HG03521 (cell line): ENCODE results near the gene LRRC37A.
A peak's percentile ranks its signal among the peaks of the same experiment; 100 is the strongest.
"Not testable (repeated sequence)": the region's sequence is repeated elsewhere in the genome, so short reads cannot be mapped to it uniquely, and the experiment has no call there.

Source experiments
- ATAC-seq: cut with Tn5 transposase; IDR thresholded peaks from one replicate; pipeline ENCODE4 v1.9.1; 2021; ENCODE audit warnings: mild to moderate bottlenecking, moderate library complexity; ENCODE audit not compliant: unreplicated experiment

Gene LRRC37A

DNA sequence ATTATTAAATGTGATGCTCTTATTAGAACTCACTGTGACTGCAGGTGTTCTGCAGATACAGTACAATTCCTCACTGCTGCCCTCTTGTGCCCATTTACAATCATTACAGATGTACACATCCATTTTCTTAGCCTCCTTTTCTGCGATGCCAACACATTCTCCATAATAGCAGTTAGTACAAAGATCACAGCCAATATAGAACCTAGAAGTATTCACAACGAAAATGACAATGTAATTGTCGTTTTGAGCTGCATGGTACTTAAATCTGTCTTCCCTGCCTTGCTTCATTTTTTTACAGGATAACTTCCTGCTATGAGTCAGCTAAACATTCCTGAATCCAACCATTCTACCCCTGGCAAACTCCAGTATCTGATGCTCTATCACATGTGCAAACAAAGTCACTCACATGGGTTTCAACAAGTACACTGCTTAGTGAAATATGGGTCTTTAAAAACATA is 8.1 kb upstream of the LRRC37A start:
- not testable (repeated sequence) for ATAC-seq

DNA sequence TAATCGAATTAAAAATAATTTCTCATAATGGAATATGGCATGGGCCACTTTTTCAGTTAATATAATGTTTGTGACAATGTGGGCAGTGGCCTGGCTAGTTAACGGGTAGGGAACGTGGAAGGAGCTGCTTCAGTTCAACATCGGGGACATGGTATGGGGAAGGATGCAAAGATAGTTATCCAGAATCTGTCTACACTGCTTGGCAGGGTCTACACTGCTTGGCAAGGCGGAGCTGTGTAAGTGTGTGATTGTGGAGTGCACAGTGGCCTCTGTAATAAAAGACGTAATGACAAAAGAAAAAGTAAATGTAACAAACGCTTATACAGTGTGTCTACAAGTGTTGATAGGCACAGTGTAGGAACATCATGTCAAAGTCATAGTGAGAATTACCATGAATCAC is 7.3 kb upstream of the LRRC37A start:
- ATAC-seq: not testable (repeated sequence)

DNA sequence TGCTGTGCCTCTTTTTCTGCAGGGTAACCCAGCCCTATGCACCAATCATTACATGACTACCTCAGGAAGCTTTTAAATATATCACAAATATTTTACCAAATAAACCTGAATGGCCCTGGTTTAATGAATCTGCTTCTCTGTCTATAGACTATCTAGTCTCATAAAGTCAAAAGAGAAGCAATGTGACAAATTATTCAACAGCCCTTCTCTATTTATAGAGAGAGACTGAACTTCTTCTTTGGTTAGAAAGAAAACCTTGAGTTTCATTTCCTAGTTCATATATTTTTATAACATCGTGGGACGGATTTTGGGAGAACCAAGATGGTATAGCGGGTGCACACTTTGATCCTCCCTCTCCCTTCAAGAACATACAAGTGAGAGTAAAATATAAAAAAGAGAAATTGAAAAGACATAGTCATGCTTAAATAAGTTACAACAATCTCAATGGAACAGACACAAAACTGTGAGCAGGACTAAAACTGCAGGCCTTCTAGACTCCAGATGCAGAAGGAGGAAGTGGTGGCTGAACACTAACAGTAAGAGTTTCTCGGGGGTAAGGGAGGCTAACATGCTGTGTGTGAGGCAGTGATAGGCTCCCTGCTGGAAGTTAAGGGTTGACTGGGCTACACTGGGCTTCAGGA is 3.9 kb upstream of the LRRC37A start:
- peak; percentile 75 for ATAC-seq

DNA sequence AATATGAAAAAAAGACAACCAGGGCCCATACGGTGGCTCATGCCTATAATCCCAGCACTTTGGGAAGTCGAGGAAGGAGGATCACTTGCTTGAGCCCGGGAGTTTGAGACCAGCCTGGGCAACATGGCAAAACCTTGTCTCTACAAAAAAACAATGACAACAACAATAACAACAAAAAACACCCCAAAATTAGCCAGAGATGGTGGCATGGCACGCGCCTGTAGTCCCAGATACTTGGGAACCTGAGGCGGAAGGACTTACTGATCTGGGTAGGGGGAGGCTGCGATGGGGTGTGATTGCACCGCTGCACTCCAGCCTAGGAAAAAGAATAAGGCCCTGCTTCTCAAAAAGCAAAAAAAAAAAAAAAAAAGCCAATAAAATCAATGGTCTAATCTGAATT is 3.3 kb upstream of the LRRC37A start:
- ATAC-seq: not testable (repeated sequence)

DNA sequence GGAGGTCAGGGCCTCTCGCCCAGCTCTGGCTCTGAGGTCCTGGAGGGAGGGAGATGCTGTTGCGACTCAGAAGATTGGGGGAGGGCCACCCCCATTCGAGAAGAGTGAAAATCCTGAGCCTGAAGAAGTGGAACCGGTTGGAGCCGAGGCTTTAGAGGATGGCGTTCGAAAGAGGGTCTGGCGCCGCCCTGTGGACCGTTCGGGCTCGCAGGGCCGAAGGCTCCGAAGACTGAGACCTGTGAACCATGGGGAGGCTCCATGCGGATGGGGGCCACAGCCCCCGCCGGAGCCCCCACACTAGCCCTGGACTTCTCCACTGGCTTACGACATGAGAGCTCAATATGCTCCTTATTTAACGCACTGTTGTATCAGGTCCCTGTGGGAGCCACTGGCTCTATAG is 46.3 kb downstream of the LRRC37A start:
- not testable (repeated sequence) for ATAC-seq

DNA sequence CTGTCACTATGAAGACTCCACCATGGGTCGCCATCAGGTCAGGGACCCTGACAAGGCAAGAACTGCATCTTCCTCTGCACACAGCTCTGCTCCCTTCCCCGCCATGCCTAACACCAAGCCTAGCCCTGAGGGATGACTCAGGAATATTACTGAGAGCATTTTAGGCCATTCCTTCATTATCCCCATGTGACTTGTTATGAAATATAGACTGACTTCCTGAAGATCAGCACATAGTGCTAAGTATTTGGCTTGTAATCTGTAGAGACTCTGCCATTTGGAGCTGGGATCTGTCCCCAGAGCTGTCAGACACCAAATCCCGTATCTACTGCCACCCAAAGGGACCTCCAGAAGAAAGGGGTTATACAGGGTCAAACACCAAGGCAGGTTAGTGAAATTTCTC is 47.2 kb downstream of the LRRC37A start:
- not testable (repeated sequence) for ATAC-seq

DNA sequence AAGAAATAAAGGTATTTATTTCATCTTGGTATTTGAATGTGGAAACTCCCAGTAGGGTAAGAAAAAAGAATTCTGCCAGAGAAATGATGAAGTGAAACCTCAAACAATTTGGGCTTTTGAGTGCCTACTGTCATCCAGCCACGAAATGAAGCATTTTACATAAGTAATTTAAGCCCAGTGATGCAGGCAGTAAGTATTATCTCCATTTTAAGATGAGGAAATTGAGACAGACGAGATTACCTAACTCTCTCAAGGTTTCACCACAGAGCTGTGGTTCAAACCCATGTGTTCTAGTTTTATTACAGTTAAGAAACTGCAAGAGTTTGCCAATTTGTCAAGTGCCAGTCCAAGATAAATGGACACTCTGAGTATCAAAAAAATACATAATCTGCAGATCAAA is 53.4 kb downstream of the LRRC37A start:
- not testable (repeated sequence) for ATAC-seq

DNA sequence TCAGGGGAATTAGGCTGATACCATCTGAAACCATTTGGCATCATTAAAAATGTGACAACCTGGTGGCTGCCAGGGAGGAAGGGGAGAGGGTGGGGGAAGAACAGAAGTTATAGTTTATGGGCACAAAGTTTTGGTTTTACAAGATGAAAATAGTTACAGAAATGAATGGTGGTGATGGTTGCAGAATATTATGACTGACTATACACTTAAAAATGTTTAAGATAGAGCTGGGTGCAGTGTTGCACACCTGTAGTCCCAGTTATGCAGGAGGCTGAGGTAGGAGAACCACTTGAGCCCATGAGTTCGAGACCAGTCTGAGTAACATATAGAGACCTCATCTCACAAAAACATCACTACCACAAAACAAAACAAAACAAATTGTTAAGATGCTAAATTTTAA is 54.1 kb downstream of the LRRC37A start:
- not testable (repeated sequence) for ATAC-seq

DNA sequence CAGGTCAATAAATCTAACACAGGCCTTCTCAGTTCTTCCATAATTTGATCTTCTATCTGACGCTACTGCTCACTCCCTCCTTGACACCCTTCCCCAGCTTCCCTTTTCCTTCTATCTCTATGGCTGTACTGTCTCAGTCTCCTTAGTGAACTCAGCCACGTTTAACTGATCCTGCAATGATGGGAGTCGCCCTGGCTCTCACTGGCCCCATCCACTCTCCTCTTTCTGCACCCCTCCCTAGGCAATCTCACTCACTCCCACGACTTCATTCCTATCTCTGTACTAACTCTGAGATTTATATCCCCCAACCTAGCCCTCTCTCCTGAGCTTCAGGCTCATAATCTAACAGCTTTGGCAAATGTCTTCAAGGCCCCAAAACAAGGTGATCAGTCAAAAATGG is 58.9 kb downstream of the LRRC37A start:
- not testable (repeated sequence) for ATAC-seq

DNA sequence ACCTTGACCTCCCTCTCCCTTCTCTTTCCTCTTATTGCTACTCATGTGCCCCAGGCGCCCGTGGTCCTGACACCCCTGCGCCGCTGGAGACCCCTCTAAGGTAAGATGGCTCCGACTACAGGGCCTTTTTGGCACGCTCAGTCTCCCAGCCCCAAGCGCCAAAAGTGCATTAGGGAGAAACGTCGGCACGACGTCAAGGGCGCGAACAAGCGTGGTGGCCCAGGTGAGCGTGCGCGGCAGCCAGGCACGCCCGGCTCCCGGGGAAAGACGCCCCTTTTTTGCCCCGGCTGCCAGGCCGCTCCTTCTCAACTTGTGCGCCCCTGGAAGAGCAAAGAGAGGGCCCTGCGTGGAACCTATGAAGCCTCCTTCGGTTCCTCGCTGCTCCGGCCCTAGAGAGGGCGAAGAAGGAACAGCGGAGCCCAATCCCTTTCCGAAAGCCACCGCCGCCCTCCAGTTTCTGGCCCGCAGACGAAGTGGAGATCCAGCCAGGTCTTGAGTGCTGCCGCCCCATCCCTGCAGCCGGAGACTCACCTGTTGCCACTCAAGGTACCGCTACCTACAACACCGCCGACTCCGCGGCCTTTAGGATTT is 66.3 kb downstream of the LRRC37A start:
- ATAC-seq: peak; percentile 26

DNA sequence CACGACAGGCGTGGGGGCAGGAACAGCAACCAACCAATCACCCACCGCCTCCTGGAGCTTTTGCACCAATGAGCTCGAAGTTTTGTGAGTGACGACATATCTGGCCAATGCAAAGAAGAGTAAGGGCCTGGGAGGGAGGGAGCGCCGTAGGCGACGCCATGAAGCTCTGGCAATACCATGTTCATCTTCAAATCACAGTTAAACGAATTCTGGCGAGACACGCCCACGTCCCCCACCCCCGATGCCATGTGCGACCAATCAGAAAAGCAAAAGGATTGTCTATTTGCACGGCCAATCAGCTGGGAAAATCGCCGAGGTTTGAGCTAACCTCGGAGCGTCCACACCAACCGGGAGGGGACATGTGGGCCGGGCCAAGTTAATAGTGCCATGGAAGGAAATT is 66.8 kb downstream of the LRRC37A start, which contains the start of gene ARL17B:
ARL17B (minus strand) TSS at position 12 of the 400 bp plus-strand sequence. CDS start 3,369 bp downstream, outside the sequence.
- peak; percentile 97 for ATAC-seq

DNA sequence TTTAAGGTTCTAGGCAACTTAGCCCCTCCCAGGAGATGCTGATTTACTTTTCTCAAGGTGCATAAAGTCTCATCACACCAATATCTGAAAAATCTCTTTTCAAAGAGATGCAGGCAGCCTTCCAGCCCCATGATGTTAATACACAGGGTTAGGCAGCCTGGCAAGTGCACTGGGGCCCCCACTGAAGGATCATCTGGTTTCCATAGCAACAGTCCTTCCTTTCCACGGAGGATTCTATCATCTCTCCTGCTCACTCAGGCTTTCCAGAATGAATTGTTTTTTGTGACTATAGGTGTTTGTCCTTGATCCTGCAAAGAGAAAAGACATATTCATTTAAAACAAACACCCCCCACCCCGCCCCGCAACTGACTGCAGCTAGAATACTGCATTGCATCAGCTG is 72.6 kb downstream of the LRRC37A start:
- not testable (repeated sequence) for ATAC-seq

DNA sequence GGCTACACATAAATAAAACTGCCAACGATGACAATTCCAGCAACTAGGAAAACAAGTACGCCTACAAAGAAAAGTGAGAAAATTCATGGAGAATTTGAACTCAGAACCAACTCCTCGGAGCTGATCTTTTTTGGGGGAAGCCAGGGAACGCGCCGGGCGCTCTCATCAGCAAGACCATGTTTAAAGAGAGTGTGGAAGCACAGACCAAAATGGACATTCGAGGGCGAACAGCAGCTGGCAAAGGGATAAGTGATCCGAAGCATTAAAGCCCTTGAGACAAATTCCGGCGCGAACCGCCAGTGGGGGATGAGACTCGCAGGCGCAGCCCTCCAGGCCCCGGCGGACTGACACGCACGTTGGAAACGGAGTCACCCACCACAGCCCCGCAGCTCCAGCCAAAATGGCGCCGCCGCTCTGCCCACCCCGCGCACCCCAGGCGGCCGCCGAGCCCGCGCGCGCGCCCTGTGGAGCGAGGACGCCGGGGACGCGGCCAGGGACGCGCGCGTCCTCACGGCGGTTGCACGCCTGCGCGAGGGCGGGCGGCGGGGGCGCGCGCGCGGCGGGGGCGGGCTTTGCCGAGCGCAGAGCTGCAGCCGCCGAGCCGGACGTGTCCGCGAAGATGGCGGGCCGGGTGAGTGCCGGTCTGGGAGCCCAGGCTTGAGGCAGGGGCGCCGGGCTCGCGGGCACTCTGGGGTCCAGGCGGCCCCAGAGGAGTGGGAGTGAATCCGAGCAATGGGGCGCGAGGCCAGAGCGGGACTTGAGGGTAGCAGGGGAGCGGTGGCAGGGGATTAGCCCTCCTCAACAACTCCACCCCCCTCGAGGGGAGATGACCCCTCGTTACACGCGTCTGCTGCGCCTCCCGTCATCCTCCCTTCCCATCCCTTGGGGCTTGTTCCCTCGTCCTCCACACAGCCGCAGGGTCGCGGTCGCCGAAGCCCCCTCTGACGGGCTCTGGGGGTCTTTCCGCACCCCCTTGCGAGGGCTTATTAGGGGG is 77.6 kb downstream of the LRRC37A start:
- ATAC-seq: peak; percentile 86

DNA sequence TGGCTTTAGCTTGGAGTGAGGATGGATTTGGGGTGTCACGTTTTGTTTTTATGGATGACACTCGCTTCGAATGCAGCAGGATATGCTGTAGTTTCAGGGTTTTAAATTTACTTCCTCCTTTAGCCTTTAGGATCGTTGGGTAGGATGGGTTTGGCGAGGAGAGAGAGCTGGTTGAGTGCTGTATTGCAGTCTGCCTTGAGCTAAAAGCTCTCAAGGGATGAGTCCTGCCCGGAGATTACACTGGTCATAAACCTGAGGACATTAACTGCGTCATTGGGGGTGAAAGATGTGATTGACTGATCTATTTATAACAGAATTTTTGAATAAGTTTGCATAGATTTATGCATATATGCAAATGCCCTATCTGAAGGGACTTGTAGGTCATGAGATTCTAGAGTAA is 78.5 kb downstream of the LRRC37A start:
- ATAC-seq: not testable (repeated sequence)

DNA sequence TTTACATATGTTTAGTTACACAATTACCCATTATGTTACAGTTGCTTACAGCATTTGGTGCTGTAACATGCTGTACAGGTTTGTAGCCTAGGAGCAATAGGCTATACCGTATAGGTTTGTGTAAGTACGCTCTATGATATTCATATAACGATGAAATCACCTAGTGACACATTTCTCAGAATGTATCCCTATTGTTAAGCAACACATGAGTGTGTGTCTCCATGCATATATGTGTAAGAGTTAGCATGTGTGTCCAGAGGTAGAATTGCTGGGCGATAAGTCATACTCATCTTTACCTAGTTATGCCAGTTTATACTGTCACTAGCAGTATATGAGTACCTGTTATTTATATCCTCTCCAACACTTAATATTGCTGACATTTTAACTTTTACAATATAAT is 88.2 kb downstream of the LRRC37A start:
- not testable (repeated sequence) for ATAC-seq

DNA sequence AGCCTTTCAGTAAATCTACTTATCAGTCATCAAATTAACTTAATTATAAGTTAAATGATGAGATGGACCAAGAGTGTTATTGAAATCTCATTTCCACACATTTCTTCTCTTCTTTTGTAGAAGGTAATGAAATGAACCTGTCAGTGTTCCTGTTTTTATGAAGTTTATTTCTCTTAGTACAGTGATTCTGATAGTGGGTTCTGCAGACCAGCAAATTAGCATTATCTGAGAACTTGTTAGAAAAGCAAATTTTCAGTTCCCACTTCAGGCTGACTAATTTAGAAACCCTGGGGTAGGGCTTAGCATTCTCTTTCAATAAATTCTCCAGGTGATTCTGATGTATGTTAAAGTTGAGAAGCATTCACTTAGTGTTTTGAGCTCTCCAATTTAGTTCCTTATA is 90.6 kb downstream of the LRRC37A start:
- not testable (repeated sequence) for ATAC-seq
